Stimulated activated CD8-positive, alpha-beta memory T cell treated with anti-CD3 and anti-CD28 coated beads, Interleukin-12 subunit alpha, Interleukin-12 subunit beta, amount 100 ng/mL, for 24 hours (primary cell): ENCODE data around the gene JCAD.
"Not testable (repeated sequence)": the region's sequence is repeated elsewhere in the genome, so short reads cannot be mapped to it uniquely, and the experiment has no call there.

Experiments
- DNase-seq: peaks from one replicate; pipeline ENCODE4 v3.0.0-alpha.2; 2020; ENCODE audit errors: extremely low read depth

The JCAD gene

DNA sequence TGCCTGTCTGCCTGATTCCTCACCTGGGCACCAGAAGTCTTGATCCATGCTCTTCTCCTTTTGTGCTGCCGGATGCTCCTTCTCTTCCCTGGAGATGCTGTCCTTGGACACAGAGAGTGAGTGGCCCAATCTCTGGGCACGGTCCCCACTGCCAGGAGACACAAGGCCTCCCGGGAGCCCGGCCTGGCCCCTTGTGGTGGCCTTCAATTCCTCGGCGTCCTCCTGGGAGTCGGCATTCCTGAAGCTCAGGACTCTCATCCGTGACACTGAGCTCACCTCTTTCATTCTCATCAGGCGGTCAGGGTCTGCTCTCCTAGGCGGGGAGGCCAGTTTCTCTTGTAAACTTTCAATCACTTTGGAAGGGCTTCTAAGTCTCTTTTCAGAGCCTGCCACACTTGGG lies 33.3 kb downstream of the JCAD start:
- DNase-seq: no peak

GRCh38 chr10:30025428-30025827 lies 34.0 kb downstream of the JCAD start:
- DNase-seq: not testable (repeated sequence)

DNA sequence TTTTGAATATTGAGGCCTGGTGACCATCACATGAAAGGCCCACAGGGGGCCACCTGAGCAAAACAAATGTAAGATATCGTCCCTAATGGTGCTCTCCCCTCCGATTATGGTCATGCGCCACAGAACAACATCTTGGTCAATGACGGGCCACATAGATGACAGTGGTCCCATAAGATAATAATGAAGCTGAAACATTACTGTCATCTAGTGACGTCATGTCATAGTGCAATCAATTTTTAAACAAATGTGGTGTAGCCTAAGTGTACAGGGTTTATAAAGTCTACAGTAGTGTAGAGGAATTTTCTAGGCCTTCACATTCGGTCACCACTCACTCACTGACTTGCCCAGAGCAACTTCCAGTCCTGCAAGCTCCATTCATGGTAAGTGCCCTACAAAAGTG lies 36.8 kb downstream of the JCAD start:
- no peak for DNase-seq

DNA sequence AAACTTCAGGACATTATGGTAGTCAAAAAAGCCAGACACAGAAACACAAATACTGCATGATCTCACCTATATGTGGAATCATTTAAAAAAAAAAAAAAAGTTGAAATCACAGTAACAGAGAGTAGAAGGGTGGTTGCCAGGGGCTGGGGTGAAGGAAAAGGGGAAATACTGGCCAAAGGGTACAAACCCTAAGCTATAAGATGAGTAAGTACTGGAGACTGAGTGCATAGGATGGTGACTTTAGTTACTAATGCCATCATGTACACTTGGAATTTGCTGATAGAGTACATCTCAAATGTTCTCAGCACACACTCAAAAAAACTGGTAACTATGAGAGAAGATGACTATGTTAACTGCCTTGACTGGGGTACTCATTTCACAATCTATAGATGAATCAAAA lies 39.9 kb downstream of the JCAD start:
- no peak for DNase-seq

GRCh38 chr10:30018496-30018895 lies 40.9 kb downstream of the JCAD start:
- no peak for DNase-seq

DNA sequence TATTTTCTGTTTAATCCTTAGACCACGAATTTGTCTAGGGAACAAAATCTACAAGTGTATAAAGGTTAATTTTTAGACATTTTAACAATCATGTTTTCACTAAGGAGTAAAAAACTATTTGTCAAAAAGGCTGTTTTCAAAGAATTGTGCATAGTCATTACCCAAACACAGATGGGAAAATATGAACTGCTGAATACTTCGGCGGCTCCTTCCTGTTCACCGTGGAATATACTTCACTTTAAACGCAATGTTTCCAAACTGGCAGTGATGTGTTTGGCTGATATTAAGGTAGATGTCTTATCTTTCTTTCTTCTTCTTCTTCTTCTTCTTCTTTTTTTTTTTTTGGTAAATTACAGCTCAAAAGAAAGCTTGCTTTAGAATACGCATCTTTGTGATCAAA lies 41.4 kb downstream of the JCAD start:
- DNase-seq: no peak

DNA sequence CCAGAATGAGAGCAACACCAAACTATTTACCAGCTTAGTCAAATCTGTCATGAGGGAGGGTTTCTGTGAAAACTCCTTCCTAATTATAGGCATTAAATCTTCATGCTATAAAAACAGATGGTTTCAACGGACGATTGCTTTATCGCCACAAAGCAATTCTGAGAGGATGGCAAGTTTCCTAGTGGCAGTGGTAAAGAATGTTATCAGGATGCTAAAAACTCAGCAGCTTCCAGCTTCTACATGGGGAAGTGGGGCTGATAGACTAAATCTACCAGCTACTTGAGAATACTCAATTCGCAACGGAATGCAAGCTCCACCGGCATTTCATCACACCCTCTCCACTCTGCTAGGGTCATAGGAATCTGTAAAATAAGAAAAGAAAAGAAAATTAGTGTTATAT lies 41.8 kb downstream of the JCAD start:
- DNase-seq: no peak

- no peak for DNase-seq
These were observed 44.9 kb downstream of the JCAD start for GRCh38 chr10:30014511-30014910.

- no peak for DNase-seq
These were observed 45.6 kb downstream of the JCAD start for GRCh38 chr10:30013757-30014156.

DNA sequence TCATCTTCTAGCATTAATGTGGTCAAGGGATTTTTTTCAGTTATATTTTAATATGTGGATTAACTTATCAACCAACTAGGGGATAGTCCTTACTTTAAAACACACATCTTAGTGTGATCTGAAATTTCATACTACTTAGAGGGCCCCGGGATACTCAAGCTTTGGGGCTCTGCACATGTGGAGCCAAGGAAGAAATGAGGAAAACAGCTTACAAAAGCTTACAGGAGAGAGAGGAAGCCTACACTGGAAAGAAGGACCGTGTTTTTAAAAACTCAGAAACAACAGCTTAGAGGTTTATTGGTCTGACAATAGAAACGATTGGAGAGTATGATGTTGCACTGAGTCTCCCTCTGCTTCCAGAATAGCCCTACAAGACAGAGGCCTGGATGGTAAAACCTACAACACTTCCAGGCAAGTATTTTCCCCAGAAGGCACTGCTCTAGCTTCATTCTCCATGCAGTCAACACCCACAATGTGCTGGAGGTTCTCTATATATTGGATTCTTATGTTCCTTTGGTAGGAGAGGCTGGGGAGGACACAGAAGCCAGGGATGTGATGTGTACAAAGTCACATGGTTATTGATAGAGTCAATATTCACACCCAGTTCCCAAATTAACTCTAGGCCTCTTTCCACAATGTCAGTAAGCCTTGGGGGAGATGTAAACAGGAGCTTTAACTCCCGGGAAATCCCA lies 47.3 kb downstream of the JCAD start:
- DNase-seq: no peak

GRCh38 chr10:30011396-30011795 lies 48.0 kb downstream of the JCAD start:
- no peak for DNase-seq

DNA sequence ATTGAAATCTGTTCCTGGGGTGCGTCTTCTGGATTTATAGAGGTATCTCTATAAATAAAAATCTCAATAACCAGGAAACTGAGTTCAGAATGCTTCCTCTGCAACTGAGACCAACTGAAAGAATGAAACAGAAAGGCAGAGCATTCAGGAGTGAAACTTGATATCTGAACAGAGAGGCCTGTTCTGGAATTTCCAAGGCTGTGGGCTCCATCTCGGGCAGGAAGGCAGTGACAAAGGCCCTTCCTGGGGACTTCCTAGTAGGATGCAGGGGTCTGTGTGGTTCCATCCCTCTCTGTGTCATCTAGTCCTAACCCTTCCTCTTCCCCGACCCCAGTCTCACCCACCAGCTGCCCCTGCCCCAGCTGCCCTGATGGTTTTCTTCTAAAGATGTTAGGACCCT lies 52.0 kb downstream of the JCAD start:
- DNase-seq: no peak

DNA sequence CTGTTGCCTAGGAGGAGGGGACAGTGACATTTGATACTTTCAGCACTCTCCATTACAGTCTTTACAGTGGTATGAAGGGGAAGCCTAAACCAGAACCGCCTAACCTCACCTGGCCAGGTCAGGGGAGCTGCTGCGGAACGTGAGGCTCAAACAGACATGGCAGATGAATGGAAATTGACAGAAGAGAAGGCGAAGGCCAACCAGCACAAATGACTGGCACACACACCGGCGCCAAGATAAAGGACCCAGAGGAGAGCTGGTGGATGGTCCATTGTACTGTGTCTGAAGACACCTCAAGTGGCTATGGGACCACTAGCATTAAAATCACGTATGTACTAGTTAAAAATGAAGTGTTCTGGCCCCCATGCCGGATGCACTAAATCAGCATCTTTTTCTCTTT lies 53.0 kb downstream of the JCAD start:
- DNase-seq: no peak

DNA sequence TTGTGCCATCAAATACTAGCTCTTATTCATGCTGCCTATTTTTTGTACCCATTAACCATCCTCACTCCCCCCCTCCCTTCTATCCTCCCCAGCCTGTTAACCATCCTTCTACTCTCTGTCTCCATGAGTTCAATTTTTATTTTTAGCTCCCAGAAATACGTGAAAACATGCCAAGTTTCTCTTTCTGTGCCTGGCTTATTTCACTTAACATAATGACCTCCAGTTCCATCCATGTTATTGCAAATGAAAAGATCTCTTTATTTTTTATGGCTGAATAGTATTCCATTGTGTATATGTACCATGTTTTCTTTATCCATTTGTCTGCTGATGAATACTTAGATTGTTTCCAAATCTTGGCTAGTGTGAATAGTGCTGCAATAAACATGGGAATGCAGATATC lies 54.3 kb downstream of the JCAD start:
- not testable (repeated sequence) for DNase-seq

GRCh38 chr10:30002426-30003266 lies 56.7 kb downstream of the JCAD start:
- DNase-seq: peak; percentile 12

DNA sequence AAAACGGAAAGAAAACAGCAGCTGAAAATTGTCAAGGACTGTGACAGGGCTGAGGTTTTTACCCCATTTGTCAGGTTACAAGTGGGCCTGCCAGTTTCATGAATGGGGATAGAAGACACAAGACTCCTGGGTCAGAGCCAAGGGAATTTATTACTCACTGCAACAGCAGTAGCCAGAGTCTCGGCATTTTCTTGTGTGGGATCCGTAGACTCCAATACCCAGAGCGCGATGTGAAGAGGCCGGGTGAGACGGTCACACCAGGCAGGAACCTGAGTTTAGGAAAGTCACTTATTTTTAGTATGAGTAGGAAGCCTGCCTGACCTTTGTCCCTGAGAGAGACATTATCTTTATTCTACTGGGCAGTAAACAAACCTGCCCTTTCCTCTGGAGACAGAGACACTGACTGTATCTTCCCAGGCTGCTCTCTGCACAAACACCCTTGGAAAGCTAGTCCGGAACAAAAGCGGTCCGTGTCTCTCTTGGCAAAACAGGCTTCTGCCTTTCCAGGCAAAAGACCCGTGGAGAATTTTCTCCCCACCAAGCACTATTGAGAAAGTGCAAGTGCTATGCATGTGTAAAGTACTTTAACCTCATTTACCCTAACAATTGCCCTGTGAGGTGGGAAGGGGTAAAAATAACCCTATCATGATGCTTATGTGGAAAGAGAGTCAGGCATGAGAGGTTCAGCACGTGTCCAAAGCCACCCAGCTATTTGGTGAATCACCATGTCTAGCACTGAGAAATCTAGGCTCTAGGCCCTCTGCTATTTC lies 58.4 kb downstream of the JCAD start:
- DNase-seq: no peak

DNA sequence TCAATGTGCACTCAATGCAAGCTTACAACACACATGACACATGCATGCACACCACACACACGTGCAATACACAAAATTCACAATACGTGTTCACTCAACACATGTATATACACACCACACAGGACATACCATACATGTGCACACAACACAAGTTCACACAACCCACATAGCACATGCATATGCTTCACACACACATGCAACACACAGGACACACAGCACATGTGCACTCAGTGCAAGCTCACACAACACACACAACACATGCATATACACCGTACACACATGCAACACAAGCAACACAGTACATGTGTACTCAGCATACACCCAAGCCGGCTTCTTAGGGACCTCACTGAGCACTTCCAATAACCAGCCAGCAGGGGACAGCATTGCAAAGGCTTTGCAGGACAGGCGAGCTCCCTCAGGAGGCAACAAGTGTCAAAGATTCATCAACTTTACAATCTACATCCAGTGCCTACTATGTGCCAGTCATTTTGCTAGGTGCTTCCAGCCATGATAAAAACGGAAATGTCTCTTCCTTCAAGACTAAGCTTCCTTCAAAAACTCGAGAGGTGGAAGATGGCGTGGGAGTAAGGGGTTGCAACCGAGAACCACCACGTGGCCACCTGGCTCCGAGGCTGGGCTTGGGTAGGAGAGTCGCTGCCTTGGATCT lies 61.1 kb downstream of the JCAD start:
- peak; percentile 25 for DNase-seq

DNA sequence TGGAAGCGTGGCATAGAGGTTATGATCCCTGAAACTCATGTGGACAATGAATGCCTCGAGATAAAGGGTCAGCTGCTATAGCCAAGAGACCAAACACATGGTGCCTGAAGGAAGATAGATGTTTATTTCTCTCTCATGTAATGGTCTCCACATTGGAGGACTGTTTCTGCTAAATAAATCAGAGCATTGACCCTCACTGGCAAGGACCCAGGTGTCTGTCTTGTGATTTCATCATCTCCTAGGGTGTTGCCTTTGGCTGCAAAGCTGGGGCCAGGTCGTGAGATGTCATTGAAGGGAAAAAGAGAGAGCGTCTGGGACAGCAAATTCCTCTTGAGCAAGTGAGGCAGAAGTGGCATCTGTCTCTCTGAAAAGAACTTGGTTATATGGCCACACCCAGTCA lies 64.6 kb downstream of the JCAD start:
- no peak for DNase-seq

GRCh38 chr10:29993319-29993915 lies 66.0 kb downstream of the JCAD start:
- DNase-seq: no peak

GRCh38 chr10:29992914-29993313 lies 66.5 kb downstream of the JCAD start:
- DNase-seq: no peak

DNA sequence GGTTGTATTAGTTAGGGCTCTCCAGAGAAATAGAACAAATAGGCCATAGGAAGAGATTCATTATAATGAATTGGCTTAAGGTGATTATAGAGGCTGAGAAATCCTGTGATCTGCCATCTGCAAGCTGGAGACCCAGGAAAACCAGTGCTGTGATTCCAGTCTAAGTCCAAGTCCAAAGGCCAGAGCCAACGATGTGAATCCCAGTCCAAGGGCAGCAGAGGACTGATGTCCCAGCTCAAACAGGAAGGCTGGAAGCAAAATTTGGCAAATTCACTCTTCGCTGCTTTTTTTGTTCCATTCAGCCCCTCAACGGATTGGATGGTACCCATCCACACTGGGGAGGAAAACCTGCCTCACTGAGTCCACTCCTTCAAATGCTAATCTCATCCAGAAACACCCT lies 68.0 kb downstream of the JCAD start:
- no peak for DNase-seq

DNA sequence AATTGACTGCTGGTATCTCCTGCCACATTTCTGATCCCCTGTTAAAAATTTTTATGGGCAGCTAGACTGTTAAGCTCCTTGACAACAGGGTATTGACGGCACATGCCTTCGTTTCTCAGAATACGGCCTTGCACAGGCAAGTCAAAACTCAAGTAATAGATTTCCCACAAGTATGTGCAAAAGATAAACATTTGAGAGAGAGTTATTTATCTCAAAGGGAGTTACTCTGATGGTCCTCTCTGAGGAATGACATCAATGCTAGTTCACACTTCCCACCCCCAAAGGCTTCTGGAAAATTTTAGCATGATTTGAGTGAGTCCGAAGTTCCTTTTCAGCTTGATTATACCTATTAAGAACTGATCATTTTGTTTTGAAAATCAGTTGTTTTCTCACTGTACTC lies 71.9 kb downstream of the JCAD start:
- no peak for DNase-seq
